Activated T-cell treated with anti-CD3 and anti-CD28 coated beads, Interleukin-2, amount 50 U/mL, for 72 hours (primary cell): ENCODE measurements around the gene SRPK1. TPM values are rescaled to one million over a fixed set of nuclear protein-coding genes. Genes with fewer than 3 reads are reported as not detected.
A peak's percentile ranks its signal among the peaks of the same experiment; 100 is the strongest.

ENCODE experiments used
- ATAC-seq, 2 donors: fragments of 150-1000 bp; cut with Tn5 transposase; replicated peaks in 1 of 2; 2 replicates each; pipeline ENCODE4 v1.10.0; 2021; ENCODE audit warnings: moderate library complexity in 2 of 2, mild to moderate bottlenecking in 1 of 2
- DNase-seq, 2 donors: peaks; one replicate each; pipeline ENCODE4 v3.0.0; 2021 to 2022; ENCODE audit warnings: mixed read lengths in 1 of 2
- H3K27ac Mint-ChIP-seq: one replicate; pipeline ENCODE4 v1.8.0; 2022; ENCODE audit warnings: mild to moderate bottlenecking, moderate library complexity, mixed read lengths
- H3K27me3 Mint-ChIP-seq: one replicate; pipeline ENCODE4 v1.8.0; 2022; ENCODE audit warnings: low read depth, mixed read lengths
- H3K36me3 Mint-ChIP-seq, 2 donors: one replicate each; pipeline ENCODE4 v1.8.0; 2022; ENCODE audit warnings: mixed read lengths in 2 of 2, mild to moderate bottlenecking in 1 of 2; ENCODE audit not compliant: insufficient read depth in 2 of 2
- H3K4me1 Mint-ChIP-seq: one replicate; pipeline ENCODE4 v1.8.0; 2022; ENCODE audit warnings: low read depth, mixed read lengths
- H3K4me3 Mint-ChIP-seq, 2 donors: one replicate each; pipeline ENCODE4 v1.8.0; 2022; ENCODE audit warnings: mild to moderate bottlenecking in 2 of 2, mixed read lengths in 2 of 2, moderate library complexity in 2 of 2
- H3K9me3 Mint-ChIP-seq, 2 donors: one replicate each; pipeline ENCODE4 v1.8.0; 2022; ENCODE audit warnings: mixed read lengths in 2 of 2
- total RNA-seq, 2 donors: library from RNA; stranded (reverse); gene quantifications; one replicate each; pipeline ENCODE4 v1.2.3, GENCODE V29; 2022

Gene SRPK1
- 10 to 100 TPM; 98.3 to 99.7 TPM for total RNA-seq

- H3K4me3 Mint-ChIP-seq: peak within 1 kb of the TSS; percentile 97 to 100
- peaks cover 12 to 18% of the 10 kb centered on the region in 2 donors for H3K36me3 Mint-ChIP-seq
- DNase-seq: peak; percentile 92 to 93
- H3K4me1 Mint-ChIP-seq: peaks cover 38% of the 10 kb centered on the region
- no peaks in the 10 kb centered on the region for H3K27me3 Mint-ChIP-seq
- peak; percentile 82 to 85 for ATAC-seq
- peak within 1 kb of the TSS; percentile 100 for H3K27ac Mint-ChIP-seq
- H3K9me3 Mint-ChIP-seq: no peaks in the 10 kb centered on the region
Measured at GRCh38 chr6:35920793-35921732, at the start of gene SRPK1. Gene SRPK1 (minus strand): TSS chr6:35921098. CDS start chr6:35921056, 42 bp downstream.

GRCh38 chr6:35970181-35970580 lies 49.3 kb upstream of the SRPK1 start:
- Mint-ChIP-seq H3K4me3 (no peak overlapping the region), H3K27ac (no peak overlapping the region), H3K27me3 (peaks cover 5% of the 10 kb centered on the region), H3K9me3 (no peaks in the 10 kb centered on the region), H3K4me1 (peaks cover 9% of the 10 kb centered on the region), H3K36me3 (no peaks in the 10 kb centered on the region)
- ATAC-seq: no peak
- no peak for DNase-seq

GRCh38 chr6:35969646-35970045 lies 48.7 kb upstream of the SRPK1 start:
- H3K9me3 Mint-ChIP-seq: no peaks in the 10 kb centered on the region
- DNase-seq (no peak), ATAC-seq (no peak)
- no peaks in the 10 kb centered on the region for H3K36me3 Mint-ChIP-seq
- peaks cover 9% of the 10 kb centered on the region for H3K4me1 Mint-ChIP-seq
- peaks cover 5% of the 10 kb centered on the region for H3K27me3 Mint-ChIP-seq
- H3K4me3 Mint-ChIP-seq: no peak overlapping the region
- H3K27ac Mint-ChIP-seq: no peak overlapping the region

GRCh38 chr6:35968821-35969220 lies 47.9 kb upstream of the SRPK1 start:
- Mint-ChIP-seq H3K9me3 (no peaks in the 10 kb centered on the region), H3K27me3 (peaks cover 5% of the 10 kb centered on the region), H3K27ac (no peak overlapping the region), H3K4me3 (no peak overlapping the region), H3K36me3 (no peaks in the 10 kb centered on the region), H3K4me1 (peaks cover 4% of the 10 kb centered on the region)
- ATAC-seq (no peak), DNase-seq (no peak)

- no peak overlapping the region for H3K4me3 Mint-ChIP-seq
- no peak overlapping the region for H3K27ac Mint-ChIP-seq
- no peaks in the 10 kb centered on the region for H3K4me1 Mint-ChIP-seq
- H3K36me3 Mint-ChIP-seq: no peaks in the 10 kb centered on the region
- H3K9me3 Mint-ChIP-seq: no peaks in the 10 kb centered on the region
- peaks cover 5% of the 10 kb centered on the region for H3K27me3 Mint-ChIP-seq
- ATAC-seq (no peak), DNase-seq (no peak)
Measured at GRCh38 chr6:35967076-35967774, 46.3 kb upstream of the SRPK1 start.

DNA sequence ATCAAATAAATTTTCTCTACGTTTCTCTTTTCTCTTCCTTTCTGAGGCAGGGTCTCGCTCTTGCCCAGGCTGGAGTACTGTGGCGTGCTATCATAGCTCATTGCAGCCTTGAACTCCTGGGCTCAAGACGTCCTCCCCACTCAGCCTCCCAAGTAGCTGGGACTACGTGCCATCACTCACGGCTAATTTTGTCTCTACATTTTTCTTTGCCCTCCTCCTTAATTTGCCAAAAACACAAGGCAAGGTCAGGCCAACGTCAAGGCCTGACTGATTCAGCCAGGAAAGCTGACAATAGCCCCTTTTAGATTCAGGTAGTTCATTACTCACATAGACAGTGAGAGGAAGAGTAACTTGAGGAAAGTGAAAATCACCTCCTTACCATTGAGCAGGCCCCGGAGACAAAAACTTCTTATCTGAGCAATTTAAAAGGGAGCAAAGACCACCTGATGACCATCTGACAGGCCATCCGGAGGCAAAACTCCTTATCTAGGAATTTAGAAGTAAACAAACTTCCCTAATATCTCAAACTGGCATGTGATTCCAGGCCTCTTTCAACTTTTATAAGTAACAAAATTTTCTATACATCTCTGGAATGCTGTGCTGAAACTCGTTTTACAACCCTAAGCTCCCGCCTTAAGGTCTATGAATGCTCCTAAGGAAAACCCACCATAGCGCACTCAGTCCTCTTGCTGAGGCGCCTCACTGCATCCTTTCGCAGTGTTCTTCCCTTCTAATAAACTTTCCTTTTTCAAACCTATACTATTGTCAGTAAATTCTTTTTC lies 42.1 kb upstream of the SRPK1 start:
- H3K36me3 Mint-ChIP-seq: no peaks in the 10 kb centered on the region
- no peaks in the 10 kb centered on the region for H3K4me1 Mint-ChIP-seq
- ATAC-seq (no peak), DNase-seq (no peak)
- peaks cover 27% of the 10 kb centered on the region for H3K27me3 Mint-ChIP-seq
- H3K9me3 Mint-ChIP-seq: no peaks in the 10 kb centered on the region
- no peak overlapping the region for H3K4me3 Mint-ChIP-seq
- no peak overlapping the region for H3K27ac Mint-ChIP-seq

GRCh38 chr6:35960187-35960586 lies 39.3 kb upstream of the SRPK1 start:
- ATAC-seq (no peak), DNase-seq (no peak)
- H3K27ac Mint-ChIP-seq: no peak overlapping the region
- H3K4me1 Mint-ChIP-seq: no peaks in the 10 kb centered on the region
- H3K27me3 Mint-ChIP-seq: peaks cover 27% of the 10 kb centered on the region
- no peaks in the 10 kb centered on the region for H3K9me3 Mint-ChIP-seq
- no peak overlapping the region for H3K4me3 Mint-ChIP-seq
- H3K36me3 Mint-ChIP-seq: no peaks in the 10 kb centered on the region

- no peak overlapping the region for H3K4me3 Mint-ChIP-seq
- H3K36me3 Mint-ChIP-seq: no peaks in the 10 kb centered on the region
- DNase-seq (peak; percentile 21 to 22), ATAC-seq (no peak)
- no peak overlapping the region for H3K27ac Mint-ChIP-seq
- H3K9me3 Mint-ChIP-seq: no peaks in the 10 kb centered on the region
- peaks cover 19% of the 10 kb centered on the region for H3K4me1 Mint-ChIP-seq
- peaks cover 27% of the 10 kb centered on the region for H3K27me3 Mint-ChIP-seq
Measured at GRCh38 chr6:35955970-35956369, 35.1 kb upstream of the SRPK1 start.

DNA sequence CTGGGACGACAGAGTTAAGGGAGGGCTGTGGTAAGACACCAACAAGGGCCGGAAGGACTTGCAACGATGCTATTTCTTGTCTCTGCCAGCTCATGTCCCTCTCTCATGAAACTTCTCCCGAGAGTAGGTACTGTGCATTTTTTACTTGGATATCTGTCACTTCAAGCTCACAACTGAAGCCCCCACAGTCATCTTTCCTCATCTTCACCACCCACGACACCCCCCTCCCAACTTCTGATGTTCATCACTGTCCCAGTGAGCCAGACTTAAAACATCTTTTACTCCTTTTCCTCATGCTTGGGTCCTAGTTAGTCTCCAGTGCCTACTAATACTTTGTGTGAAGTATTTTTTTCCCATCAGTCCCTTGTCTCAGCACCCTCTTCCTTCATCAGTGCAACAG lies 34.6 kb upstream of the SRPK1 start:
- DNase-seq (no peak), ATAC-seq (no peak)
- H3K36me3 Mint-ChIP-seq: no peaks in the 10 kb centered on the region
- peaks cover 19% of the 10 kb centered on the region for H3K4me1 Mint-ChIP-seq
- peaks cover 27% of the 10 kb centered on the region for H3K27me3 Mint-ChIP-seq
- no peaks in the 10 kb centered on the region for H3K9me3 Mint-ChIP-seq
- no peak overlapping the region for H3K4me3 Mint-ChIP-seq
- no peak overlapping the region for H3K27ac Mint-ChIP-seq

GRCh38 chr6:35955071-35955470 lies 34.2 kb upstream of the SRPK1 start:
- Mint-ChIP-seq H3K4me1 (peaks cover 19% of the 10 kb centered on the region), H3K9me3 (no peaks in the 10 kb centered on the region), H3K27me3 (peaks cover 23% of the 10 kb centered on the region), H3K36me3 (no peaks in the 10 kb centered on the region), H3K4me3 (no peak overlapping the region), H3K27ac (no peak overlapping the region)
- DNase-seq (no peak), ATAC-seq (no peak)

GRCh38 chr6:35954333-35954732 lies 33.4 kb upstream of the SRPK1 start:
- no peak overlapping the region for H3K4me3 Mint-ChIP-seq
- no peak overlapping the region for H3K27ac Mint-ChIP-seq
- no peaks in the 10 kb centered on the region for H3K9me3 Mint-ChIP-seq
- DNase-seq: no peak
- H3K27me3 Mint-ChIP-seq: peaks cover 18% of the 10 kb centered on the region
- ATAC-seq: no peak
- no peaks in the 10 kb centered on the region for H3K36me3 Mint-ChIP-seq
- peaks cover 19% of the 10 kb centered on the region for H3K4me1 Mint-ChIP-seq

GRCh38 chr6:35948725-35949124 lies 27.8 kb upstream of the SRPK1 start:
- ATAC-seq (no peak), DNase-seq (no peak)
- Mint-ChIP-seq H3K4me1 (peaks cover 19% of the 10 kb centered on the region), H3K36me3 (no peaks in the 10 kb centered on the region), H3K27ac (no peak overlapping the region), H3K4me3 (no peak overlapping the region), H3K27me3 (no peaks in the 10 kb centered on the region), H3K9me3 (no peaks in the 10 kb centered on the region)

GRCh38 chr6:35945650-35946025 lies 24.7 kb upstream of the SRPK1 start:
- Mint-ChIP-seq H3K4me3 (no peak overlapping the region), H3K9me3 (peaks cover 0 to 2% of the 10 kb centered on the region in 2 donors), H3K4me1 (no peaks in the 10 kb centered on the region)

More at GRCh38 chr6:35945650-35946025, 24.7 kb upstream of the SRPK1 start:
- DNase-seq (no peak), ATAC-seq (no peak)
- H3K36me3 Mint-ChIP-seq: no peaks in the 10 kb centered on the region
- no peak overlapping the region for H3K27ac Mint-ChIP-seq
- no peaks in the 10 kb centered on the region for H3K27me3 Mint-ChIP-seq
